ENCODE data around the gene KLHDC9. TPM values are rescaled to one million over a fixed set of nuclear protein-coding genes. Genes with fewer than 3 reads are reported as not detected.
"Not testable (repeated sequence)": the region's sequence is repeated elsewhere in the genome, so short reads cannot be mapped to it uniquely, and the experiment has no call there.

Gene KLHDC9
- polyA plus RNA-seq, 1 donor (not counting 4 experiments of a cell fraction or from before 2014, with no cell fraction given), result 0.54 TPM

GRCh38 chr1:161059293-161059692, 38.9 kb upstream of the KLHDC9 start:
- no peak overlapping the region for H3K4me3 ChIP-seq (ENCODE audit: control insufficient read depth in 2 of 3, extremely low read depth in 1 of 3, insufficient read depth in 2 of 3, low read depth in 1 of 3, low read length in 3 of 3)
- H3K36me3 ChIP-seq (ENCODE audit: control insufficient read depth in 2 of 2, extremely low read depth in 1 of 2, insufficient read depth in 2 of 2, low read length in 2 of 2), result no peaks in the 10 kb centered on the region
- no peak overlapping the region for H3K27ac ChIP-seq (ENCODE audit: control insufficient read depth, insufficient read depth, low read length)
- no peaks in the 10 kb centered on the region for H3K9me1 ChIP-seq (ENCODE audit: control insufficient read depth, extremely low read depth, insufficient read depth, low read length)
- no peaks in the 10 kb centered on the region for H3K4me1 ChIP-seq (ENCODE audit: control insufficient read depth, extremely low read depth, insufficient read depth, low read length)
- no peak overlapping the region for H3K9ac ChIP-seq (ENCODE audit: control insufficient read depth, extremely low read depth, insufficient read depth, low read length)
- no peak overlapping the region for H3K4me2 ChIP-seq (ENCODE audit: control insufficient read depth, extremely low read depth, insufficient read depth, low read depth, low read length)
- TF ChIP-seq EZH2 (IDR thresholded peaks at IDR 0.05; ENCODE audit: low read length) (no peak), CTCF (optimal IDR thresholded peaks at IDR 0.05 in 1 of 3, IDR thresholded peaks at IDR 0.05 in 1 of 3, conservative IDR thresholded peaks at IDR 0.05 in 1 of 3; ENCODE audit: extremely low read depth in 1 of 3, insufficient read depth in 2 of 3, low read length in 3 of 3) (no peak)
- no peaks in the 10 kb centered on the region for H3K27me3 ChIP-seq (ENCODE audit: control insufficient read depth, extremely low read depth, insufficient read depth, low read length)
- no peaks in the 10 kb centered on the region for H3K9me3 ChIP-seq (ENCODE audit: control insufficient read depth, low read depth, low read length)
- FAIRE-seq (no peak), DNase-seq (ENCODE audit: low read depth, low spot score) (no peak)
- no peaks in the 10 kb centered on the region for H3K79me2 ChIP-seq (ENCODE audit: control insufficient read depth, insufficient read depth, low read length)
- dilution Hi-C loops (cut with MboI; ENCODE audit: extremely low pct_ligation_motif_present, low sequenced_read_pairs), result no loop called here
- no peak overlapping the region for H2AFZ ChIP-seq (ENCODE audit: control insufficient read depth, low read length)
- no peaks in the 10 kb centered on the region for H4K20me1 ChIP-seq (ENCODE audit: control insufficient read depth, extremely low read depth, insufficient read depth, low read length)

- Histone ChIP-seq H4K20me1 (ENCODE audit: control insufficient read depth, extremely low read depth, insufficient read depth, low read length) (no peaks in the 10 kb centered on the region), H3K4me1 (ENCODE audit: control insufficient read depth, extremely low read depth, insufficient read depth, low read length) (no peaks in the 10 kb centered on the region), H3K9me3 (ENCODE audit: control insufficient read depth, low read depth, low read length) (no peaks in the 10 kb centered on the region), H3K9ac (ENCODE audit: control insufficient read depth, extremely low read depth, insufficient read depth, low read length) (no peak overlapping the region), H3K9me1 (ENCODE audit: control insufficient read depth, extremely low read depth, insufficient read depth, low read length) (no peaks in the 10 kb centered on the region), H3K27me3 (ENCODE audit: control insufficient read depth, extremely low read depth, insufficient read depth, low read length) (no peaks in the 10 kb centered on the region), H3K79me2 (ENCODE audit: control insufficient read depth, insufficient read depth, low read length) (no peaks in the 10 kb centered on the region), H3K36me3 (ENCODE audit: control insufficient read depth in 2 of 2, extremely low read depth in 1 of 2, insufficient read depth in 2 of 2, low read length in 2 of 2) (no peaks in the 10 kb centered on the region), H3K27ac (ENCODE audit: control insufficient read depth, insufficient read depth, low read length) (no peak overlapping the region), H3K4me2 (ENCODE audit: control insufficient read depth, extremely low read depth, insufficient read depth, low read depth, low read length) (no peak overlapping the region), H3K4me3 (ENCODE audit: control insufficient read depth in 2 of 3, extremely low read depth in 1 of 3, insufficient read depth in 2 of 3, low read depth in 1 of 3, low read length in 3 of 3) (no peak overlapping the region), H2AFZ (ENCODE audit: control insufficient read depth, low read length) (no peak overlapping the region)
- DNase-seq (ENCODE audit: low read depth, low spot score) (no peak), FAIRE-seq (no peak)
- dilution Hi-C loops (cut with MboI; ENCODE audit: extremely low pct_ligation_motif_present, low sequenced_read_pairs), result no loop called here
- no peak for TF ChIP-seq CTCF (optimal IDR thresholded peaks at IDR 0.05 in 1 of 3, IDR thresholded peaks at IDR 0.05 in 1 of 3, conservative IDR thresholded peaks at IDR 0.05 in 1 of 3; ENCODE audit: extremely low read depth in 1 of 3, insufficient read depth in 2 of 3, low read length in 3 of 3)
- no peak for TF ChIP-seq EZH2 (IDR thresholded peaks at IDR 0.05; ENCODE audit: low read length)
Observed at GRCh38 chr1:161061419-161061818, 36.7 kb upstream of the KLHDC9 start.

GRCh38 chr1:161063936-161064335, 34.2 kb upstream of the KLHDC9 start:
- H4K20me1 ChIP-seq (ENCODE audit: control insufficient read depth, extremely low read depth, insufficient read depth, low read length); H3K79me2 ChIP-seq (ENCODE audit: control insufficient read depth, insufficient read depth, low read length); H3K9ac ChIP-seq (ENCODE audit: control insufficient read depth, extremely low read depth, insufficient read depth, low read length); FAIRE-seq; H3K27me3 ChIP-seq (ENCODE audit: control insufficient read depth, extremely low read depth, insufficient read depth, low read length); dilution Hi-C loops (cut with MboI; ENCODE audit: extremely low pct_ligation_motif_present, low sequenced_read_pairs); H3K27ac ChIP-seq (ENCODE audit: control insufficient read depth, insufficient read depth, low read length); H3K4me1 ChIP-seq (ENCODE audit: control insufficient read depth, extremely low read depth, insufficient read depth, low read length); H3K4me2 ChIP-seq (ENCODE audit: control insufficient read depth, extremely low read depth, insufficient read depth, low read depth, low read length); H2AFZ ChIP-seq (ENCODE audit: control insufficient read depth, low read length); H3K4me3 ChIP-seq (ENCODE audit: control insufficient read depth in 2 of 3, extremely low read depth in 1 of 3, insufficient read depth in 2 of 3, low read depth in 1 of 3, low read length in 3 of 3); H3K9me1 ChIP-seq (ENCODE audit: control insufficient read depth, extremely low read depth, insufficient read depth, low read length); H3K9me3 ChIP-seq (ENCODE audit: control insufficient read depth, low read depth, low read length); H3K36me3 ChIP-seq (ENCODE audit: control insufficient read depth in 2 of 2, extremely low read depth in 1 of 2, insufficient read depth in 2 of 2, low read length in 2 of 2); DNase-seq (ENCODE audit: low read depth, low spot score): not testable (repeated sequence)

GRCh38 chr1:161065681-161066080, 32.5 kb upstream of the KLHDC9 start:
- dilution Hi-C loops (cut with MboI; ENCODE audit: extremely low pct_ligation_motif_present, low sequenced_read_pairs); FAIRE-seq: not testable (repeated sequence)

More at GRCh38 chr1:161065681-161066080, 32.5 kb upstream of the KLHDC9 start:
- not testable (repeated sequence) for H3K9me3 ChIP-seq (ENCODE audit: control insufficient read depth, low read depth, low read length); H3K4me3 ChIP-seq (ENCODE audit: control insufficient read depth in 2 of 3, extremely low read depth in 1 of 3, insufficient read depth in 2 of 3, low read depth in 1 of 3, low read length in 3 of 3); H3K79me2 ChIP-seq (ENCODE audit: control insufficient read depth, insufficient read depth, low read length); H3K27me3 ChIP-seq (ENCODE audit: control insufficient read depth, extremely low read depth, insufficient read depth, low read length); H3K36me3 ChIP-seq (ENCODE audit: control insufficient read depth in 2 of 2, extremely low read depth in 1 of 2, insufficient read depth in 2 of 2, low read length in 2 of 2); H3K4me2 ChIP-seq (ENCODE audit: control insufficient read depth, extremely low read depth, insufficient read depth, low read depth, low read length); H3K9ac ChIP-seq (ENCODE audit: control insufficient read depth, extremely low read depth, insufficient read depth, low read length); H3K27ac ChIP-seq (ENCODE audit: control insufficient read depth, insufficient read depth, low read length); H2AFZ ChIP-seq (ENCODE audit: control insufficient read depth, low read length); H3K9me1 ChIP-seq (ENCODE audit: control insufficient read depth, extremely low read depth, insufficient read depth, low read length); H4K20me1 ChIP-seq (ENCODE audit: control insufficient read depth, extremely low read depth, insufficient read depth, low read length); DNase-seq (ENCODE audit: low read depth, low spot score)
- peaks cover 12% of the 10 kb centered on the region for H3K4me1 ChIP-seq (ENCODE audit: control insufficient read depth, extremely low read depth, insufficient read depth, low read length)
